ENCODE measurements around the gene TEPSIN. TPM values are rescaled to one million over a fixed set of nuclear protein-coding genes. Genes with fewer than 3 reads are reported as not detected.

The TEPSIN gene
- total and polyA plus RNA-seq, 2 of the 13 experiments (the other 11 are each of a cell fraction or from before 2014, with no cell fraction given), result 16.1 to 18.8 TPM

GRCh38 chr17:81238490-81238814, 403 bp downstream of the TEPSIN start (continued):
- TF ChIP-seq ZNF142 (CRISPR knock-in tag; IDR thresholded peaks at IDR 0.05) (peak; percentile 62; the same call in 1 of the 2 replicates), MATR3 (CRISPR knock-in tag; IDR thresholded peaks at IDR 0.05) (0 out of 2 replicates have a peak, but pooled peaks have one; percentile 50), KMT2B (CRISPR knock-in tag; IDR thresholded peaks at IDR 0.05) (peak; percentile 21; the same call in 1 of the 2 replicates), RFXAP (CRISPR knock-in tag; IDR thresholded peaks at IDR 0.05; ENCODE audit: borderline replicate concordance) (no peak), HMG20A (CRISPR knock-in tag; IDR thresholded peaks at IDR 0.05; ENCODE audit: borderline replicate concordance) (no peak), ZNF75D (CRISPR knock-in tag; IDR thresholded peaks at IDR 0.05; ENCODE audit: borderline replicate concordance) (no peak), ZNF335 (CRISPR knock-in tag; IDR thresholded peaks at IDR 0.05) (0 out of 2 replicates have a peak, but pooled peaks have one; percentile 10), NFE2 (CRISPR knock-in tag; IDR thresholded peaks at IDR 0.05) (no peak), ZNF670 (CRISPR knock-in tag; IDR thresholded peaks at IDR 0.05; ENCODE audit: borderline replicate concordance) (no peak), PPARG (CRISPR knock-in tag; conservative IDR thresholded peaks at IDR 0.05) (no peak), ZNF234 (CRISPR knock-in tag; conservative IDR thresholded peaks at IDR 0.05) (no peak), ZNF138 (CRISPR knock-in tag; IDR thresholded peaks at IDR 0.05; ENCODE audit: low read depth) (0 out of 2 replicates have a peak, but pooled peaks have one; percentile 79), ZC3H13 (CRISPR knock-in tag; IDR thresholded peaks at IDR 0.05) (0 out of 2 replicates have a peak, but pooled peaks have one; percentile 62), ZNF678 (CRISPR knock-in tag; IDR thresholded peaks at IDR 0.05) (no peak), HDAC6 (IDR thresholded peaks at IDR 0.05; ENCODE audit: low read depth, low read length) (no peak), ZNF160 (CRISPR knock-in tag; IDR thresholded peaks at IDR 0.05) (no peak), ZNF17 (CRISPR knock-in tag; IDR thresholded peaks at IDR 0.05) (no peak), ZNF180 (CRISPR knock-in tag; IDR thresholded peaks at IDR 0.05; ENCODE audit: borderline replicate concordance, low read depth) (0 out of 2 replicates have a peak, but pooled peaks have one; percentile 23), TP53 (CRISPR knock-in tag; conservative IDR thresholded peaks at IDR 0.05) (no peak), GLI4 (CRISPR knock-in tag; IDR thresholded peaks at IDR 0.05; ENCODE audit: borderline replicate concordance) (0 out of 2 replicates have a peak, but pooled peaks have one; percentile 56), SOX6 (IDR thresholded peaks at IDR 0.05) (no peak), SOX6 (CRISPR knock-in tag; IDR thresholded peaks at IDR 0.05) (no peak), FOXP1 (IDR thresholded peaks at IDR 0.05) (no peak), FOXP1 (CRISPR knock-in tag; IDR thresholded peaks at IDR 0.05) (no peak)
- TF ChIP-seq, protein P1, sequence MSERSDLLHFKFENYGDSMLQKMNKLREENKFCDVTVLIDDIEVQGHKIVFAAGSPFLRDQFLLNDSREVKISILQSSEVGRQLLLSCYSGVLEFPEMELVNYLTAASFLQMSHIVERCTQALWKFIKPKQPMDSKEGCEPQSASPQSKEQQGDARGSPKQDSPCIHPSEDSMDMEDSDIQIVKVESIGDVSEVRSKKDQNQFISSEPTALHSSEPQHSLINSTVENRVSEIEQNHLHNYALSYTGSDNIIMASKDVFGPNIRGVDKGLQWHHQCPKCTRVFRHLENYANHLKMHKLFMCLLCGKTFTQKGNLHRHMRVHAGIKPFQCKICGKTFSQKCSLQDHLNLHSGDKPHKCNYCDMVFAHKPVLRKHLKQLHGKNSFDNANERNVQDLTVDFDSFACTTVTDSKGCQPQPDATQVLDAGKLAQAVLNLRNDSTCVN (CRISPR knock-in tag; IDR thresholded peaks at IDR 0.05; ENCODE audit: borderline replicate concordance), result no peak
- TF ChIP-seq, protein P2, sequence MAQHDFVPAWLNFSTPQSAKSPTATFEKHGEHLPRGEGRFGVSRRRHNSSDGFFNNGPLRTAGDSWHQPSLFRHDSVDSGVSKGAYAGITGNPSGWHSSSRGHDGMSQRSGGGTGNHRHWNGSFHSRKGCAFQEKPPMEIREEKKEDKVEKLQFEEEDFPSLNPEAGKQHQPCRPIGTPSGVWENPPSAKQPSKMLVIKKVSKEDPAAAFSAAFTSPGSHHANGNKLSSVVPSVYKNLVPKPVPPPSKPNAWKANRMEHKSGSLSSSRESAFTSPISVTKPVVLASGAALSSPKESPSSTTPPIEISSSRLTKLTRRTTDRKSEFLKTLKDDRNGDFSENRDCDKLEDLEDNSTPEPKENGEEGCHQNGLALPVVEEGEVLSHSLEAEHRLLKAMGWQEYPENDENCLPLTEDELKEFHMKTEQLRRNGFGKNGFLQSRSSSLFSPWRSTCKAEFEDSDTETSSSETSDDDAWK (CRISPR knock-in tag; IDR thresholded peaks at IDR 0.05), result no peak
